Eye (tissue), 1 donor: ENCODE results near the gene KIF13A.
"Not testable (repeated sequence)": the region's sequence is repeated elsewhere in the genome, so short reads cannot be mapped to it uniquely, and the experiment has no call there.

Experiments
- DNase-seq: peaks from one replicate; pipeline ENCODE4 v3.0.0-alpha.2; 2015

The KIF13A gene

DNA sequence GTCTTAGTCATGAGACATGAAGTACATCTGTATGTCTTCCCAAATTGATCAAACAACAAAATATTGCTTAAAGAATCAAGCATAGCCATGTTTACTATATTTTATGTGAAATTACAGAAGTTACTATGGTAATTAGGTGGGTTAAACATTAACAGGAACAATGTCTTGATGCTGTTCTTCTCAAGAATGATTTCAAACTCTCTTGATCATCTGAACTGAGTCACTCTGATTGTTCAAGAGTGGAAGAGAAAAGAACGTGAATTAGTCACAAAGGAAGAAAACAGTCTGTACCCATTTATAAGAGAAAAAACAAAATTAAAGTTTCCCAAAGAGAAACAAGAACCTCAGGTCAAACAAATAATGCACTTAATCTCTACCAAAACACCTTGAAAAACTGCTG is 218.6 kb downstream of the KIF13A start:
- no peak for DNase-seq

DNA sequence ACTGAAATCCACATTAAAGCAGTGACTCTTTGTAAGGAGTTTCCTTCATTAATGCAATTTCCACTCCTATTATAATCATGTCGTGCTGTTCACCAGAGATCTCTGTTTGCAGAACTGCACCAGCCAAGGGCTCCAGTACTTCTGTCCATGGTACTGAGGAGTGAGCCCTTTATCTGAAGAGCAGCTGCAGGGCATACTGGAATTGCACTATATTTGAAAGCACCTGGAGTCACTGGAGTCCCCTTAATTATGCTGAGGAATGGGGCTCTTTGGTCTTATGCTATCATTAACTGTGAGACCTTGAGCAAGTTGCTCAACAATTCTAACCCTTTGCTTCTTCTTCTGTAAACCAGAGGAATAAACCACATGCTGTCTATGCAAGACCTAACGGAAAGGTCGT is 219.0 kb downstream of the KIF13A start:
- DNase-seq: peak; percentile 21

DNA sequence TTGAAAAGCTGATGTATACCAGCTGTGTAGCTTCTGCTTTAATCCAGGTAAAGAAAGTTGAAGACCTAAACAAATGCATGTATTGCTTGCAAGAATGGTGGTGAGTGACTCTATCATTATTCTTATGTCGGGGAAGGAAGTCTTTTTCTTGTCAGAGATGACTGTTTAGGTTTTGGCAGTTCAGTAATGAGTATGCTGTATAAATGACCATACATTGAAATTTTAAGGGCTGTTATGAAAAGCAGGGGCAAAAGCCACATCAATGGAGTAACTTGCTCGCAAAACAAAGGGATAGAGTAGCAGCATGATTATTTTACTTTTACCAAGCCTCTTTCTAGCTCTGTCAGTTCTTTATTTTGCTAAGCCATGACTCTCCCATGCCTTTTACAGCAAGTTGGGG is 224.8 kb downstream of the KIF13A start:
- DNase-seq: no peak

DNA sequence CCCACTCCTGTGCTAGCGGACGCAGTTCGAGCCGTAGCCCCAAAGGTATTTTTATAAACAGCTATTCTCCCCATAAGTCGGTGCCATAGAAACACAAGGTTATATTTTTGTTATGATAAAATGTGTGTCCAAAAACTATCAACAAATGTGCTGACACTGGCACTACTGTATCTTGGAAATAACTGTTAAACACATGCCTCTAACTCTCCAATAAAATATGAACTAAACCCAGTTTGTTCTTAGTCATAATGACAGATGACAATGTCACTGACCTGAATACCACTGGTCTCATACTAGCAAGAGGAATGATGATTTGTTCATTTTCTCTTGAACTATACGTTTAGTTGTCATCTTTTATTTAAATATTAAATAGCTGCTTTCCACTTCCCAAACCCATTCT is 229.3 kb downstream of the KIF13A start:
- no peak for DNase-seq

DNA sequence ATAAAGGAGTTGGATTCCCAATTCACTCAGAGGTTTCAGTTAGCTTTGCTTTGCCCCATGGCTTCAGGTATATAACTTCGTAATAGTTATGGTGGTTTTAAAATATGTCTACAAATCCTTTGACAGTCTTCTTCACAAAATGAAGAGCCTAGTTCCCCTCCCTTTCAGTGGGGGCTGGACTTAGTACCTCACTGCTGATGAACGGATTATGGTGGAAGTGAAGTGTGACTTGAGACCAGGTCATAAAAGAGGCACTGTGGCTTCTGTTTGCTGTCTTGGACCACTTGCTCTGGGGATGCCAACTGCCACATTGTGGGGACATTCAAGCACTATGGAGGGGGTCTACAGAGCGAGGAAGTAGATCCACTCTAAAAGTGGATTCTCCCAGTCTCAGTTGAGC is 233.2 kb downstream of the KIF13A start:
- no peak for DNase-seq

DNA sequence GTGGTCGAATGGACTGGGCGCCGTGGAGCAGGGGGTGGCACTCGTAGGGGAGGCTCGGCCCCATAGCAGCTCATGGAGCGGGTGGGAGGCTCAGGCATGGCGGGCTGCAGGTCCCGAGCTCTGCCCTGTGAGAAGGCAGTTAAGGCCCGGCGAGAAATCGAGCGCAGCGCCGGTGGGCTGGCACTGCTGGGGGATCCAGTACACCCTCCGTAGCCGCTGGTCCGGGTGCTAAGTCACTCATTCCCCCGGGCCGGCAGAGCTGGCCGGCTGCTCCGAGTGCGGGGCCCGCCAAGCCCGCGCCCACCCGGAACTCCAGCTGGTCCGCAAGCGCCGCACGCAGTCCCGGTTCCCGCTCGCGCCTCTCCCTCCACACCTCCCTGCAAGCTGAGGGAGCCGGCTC is 242.1 kb downstream of the KIF13A start:
- not testable (repeated sequence) for DNase-seq

DNA sequence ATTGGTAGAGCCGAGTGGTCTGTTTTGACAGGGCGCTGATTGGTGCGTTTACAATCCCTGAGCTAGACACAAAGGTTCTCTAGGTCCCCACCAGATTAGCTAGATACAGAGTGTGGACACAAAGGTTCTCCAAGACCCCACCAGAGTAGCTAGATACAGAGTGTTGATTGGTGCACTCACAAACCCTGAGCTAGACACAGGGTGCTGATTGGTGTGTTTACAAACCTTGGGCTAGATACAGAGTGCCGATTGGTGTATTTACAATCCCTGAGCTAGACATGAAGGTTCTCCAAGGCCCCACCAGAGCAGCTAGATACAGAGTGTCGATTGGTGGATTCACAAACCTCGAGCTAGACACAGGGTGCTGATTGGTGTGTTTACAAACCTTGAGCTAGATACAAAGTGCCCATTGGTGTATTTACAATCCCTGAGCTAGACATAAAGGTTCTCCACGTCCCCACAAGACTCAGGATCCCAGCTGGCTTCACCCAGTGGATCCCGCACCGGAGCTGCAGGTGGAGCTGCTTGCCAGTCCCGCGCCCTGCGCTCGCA is 242.6 kb downstream of the KIF13A start:
- DNase-seq: not testable (repeated sequence)

DNA sequence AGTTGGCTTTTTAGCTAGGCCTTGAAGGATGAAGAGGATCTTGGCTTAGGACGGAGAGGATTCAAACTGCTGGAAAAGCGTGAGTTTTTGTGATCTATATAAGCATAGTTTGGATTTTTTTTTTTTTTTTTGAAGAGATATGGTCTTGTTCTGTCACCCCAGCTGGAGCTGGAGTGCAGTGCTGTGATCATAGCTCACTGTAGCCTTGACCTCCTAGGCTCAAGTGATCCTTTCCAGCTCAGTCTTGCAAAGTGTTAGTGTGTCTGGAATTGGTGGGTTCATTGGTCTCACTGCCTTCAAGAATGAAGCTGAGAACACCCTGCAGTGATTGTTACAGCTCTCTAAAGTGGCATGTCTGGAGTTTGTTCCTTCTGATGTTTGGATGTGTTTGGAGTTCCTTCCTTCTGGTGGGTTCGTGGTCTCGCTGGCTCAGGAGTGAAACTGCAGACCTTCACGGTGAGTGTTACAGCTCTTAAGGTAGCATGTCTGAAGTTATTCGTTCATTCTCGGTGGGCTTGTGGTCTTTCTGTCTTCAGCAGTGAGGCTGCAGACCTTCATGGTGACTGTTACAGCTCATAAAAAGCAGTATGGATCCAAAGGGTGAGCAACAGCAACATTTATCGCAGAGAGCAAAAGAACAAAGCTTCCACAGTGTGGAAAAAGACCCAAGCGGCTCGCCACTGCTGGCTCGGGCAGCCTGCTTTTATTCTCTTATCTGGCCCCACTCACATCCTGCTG is 243.2 kb downstream of the KIF13A start:
- no peak for DNase-seq

DNA sequence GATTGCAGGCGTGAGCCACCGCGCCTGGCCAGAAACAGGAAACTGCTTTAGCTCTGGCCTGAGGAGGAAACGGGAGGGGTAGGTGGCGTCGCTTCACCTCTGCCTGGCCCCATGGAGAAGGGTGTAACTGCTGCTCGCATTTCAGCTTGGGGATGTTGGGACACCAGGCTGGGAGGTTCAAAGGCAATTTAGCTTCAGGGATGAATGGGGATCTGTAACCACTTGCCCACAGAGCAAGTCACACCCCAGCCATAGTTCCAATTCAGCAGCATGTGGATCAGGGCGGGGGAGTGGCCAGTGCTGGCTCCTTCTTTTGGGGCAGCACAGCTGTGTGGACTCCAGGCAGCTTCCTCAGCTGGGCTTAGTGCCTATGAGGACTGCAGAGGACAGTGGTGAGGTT is 245.9 kb downstream of the KIF13A start:
- DNase-seq: no peak

DNA sequence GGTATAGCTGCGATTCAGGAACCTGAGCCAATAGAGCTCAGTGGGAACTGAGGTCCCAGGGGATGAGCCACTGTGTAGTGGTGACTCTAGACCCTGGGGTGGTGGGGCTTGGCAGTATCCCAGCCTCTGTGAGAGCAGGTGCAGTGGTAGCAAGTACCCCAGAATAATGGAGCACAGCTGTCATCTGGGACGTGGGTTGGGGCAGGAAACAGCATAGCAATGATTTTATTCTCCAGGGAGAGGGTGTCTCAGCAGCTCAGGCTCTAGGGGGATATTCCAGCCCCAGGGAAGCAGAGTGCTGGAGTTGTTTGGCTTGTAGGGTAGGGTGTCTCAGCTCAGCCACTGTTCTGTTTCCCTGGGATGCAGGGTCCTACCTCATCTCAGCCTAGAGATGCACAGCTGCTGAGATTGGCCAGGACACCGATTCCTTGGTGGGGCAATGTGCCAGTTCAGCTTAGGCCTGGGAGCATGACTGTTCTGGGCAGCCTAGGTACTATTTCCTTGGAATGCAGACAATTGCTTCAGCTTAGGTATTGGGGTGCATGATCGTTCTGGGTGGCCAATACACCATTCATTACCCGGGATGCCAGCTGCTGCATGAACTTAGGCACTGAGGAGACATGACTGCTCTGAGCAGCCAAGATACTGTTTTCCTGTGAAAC is 246.7 kb downstream of the KIF13A start:
- DNase-seq: no peak

DNA sequence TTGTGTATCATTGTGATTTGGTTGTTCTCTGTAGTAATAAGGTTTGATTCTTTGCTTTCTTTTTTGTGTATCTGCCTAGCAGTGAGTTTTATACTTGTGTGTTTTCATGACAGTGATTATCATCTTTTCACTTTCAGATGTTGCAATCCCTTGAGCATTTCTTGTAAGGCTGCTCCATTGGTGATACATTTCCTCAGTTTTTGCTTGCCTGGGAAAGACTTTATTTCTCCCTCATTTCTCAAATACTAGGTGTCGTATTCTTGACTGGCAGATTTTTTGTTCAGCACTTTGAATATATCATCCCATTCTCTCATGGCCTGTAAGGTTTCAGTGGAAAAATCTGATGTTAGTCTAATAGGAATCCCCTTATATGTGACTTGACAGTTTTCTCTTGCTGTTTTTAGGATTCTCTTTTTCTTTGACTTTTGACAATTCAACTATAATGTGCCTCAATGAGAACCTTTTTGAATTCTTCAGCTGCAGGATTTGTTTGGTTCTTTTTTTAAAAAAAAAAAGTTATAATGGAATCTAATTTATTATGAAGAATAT is 249.7 kb downstream of the KIF13A start:
- no peak for DNase-seq

DNA sequence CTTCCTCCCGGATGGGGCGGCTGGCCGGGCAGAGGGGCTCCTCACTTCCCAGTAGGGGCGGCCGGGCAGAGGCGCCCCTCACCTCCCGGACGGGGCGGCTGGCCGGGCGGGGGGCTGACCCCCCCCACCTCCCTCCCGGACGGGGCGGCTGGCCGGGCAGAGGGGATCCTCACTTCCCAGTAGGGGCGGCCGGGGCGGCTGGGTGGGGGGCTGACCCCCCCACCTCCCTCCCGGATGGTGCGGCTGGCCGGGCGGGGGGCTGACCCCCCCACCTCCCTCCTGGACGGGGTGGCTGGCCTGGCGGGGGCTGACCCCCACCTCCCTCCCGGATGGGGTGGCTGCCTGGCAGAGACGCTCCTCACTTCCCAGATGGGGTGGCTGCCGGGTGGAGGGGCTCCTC is 252.1 kb downstream of the KIF13A start:
- not testable (repeated sequence) for DNase-seq

DNA sequence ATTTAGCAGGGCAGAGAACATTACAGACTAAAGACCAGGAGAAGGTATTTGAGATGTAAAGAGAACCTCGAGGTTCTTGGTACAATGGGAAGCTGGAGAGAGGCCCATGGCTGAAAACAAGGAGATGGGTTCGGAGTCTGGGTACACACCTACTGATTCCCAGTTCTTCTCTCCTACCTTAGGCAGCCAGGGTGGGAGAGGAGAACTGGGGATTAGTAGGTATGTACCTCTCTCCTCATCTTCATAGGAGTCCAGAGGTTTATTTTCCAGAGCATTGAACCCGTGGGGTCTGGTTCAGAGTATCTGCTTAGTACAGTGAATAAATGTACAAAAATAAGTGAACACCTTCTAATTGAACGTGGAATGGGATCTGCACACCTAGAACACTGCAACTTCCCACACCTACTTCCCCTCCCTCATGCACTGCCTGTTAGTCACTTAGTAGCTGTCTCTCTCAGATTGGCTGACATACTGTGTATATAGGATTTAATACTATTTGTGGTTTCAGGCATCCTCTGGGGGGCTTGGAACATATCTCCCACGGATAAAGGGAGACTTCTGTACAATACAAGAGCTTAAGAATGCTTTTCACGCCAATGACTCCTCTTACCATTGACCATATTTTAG is 257.2 kb downstream of the KIF13A start:
- DNase-seq: no peak

DNA sequence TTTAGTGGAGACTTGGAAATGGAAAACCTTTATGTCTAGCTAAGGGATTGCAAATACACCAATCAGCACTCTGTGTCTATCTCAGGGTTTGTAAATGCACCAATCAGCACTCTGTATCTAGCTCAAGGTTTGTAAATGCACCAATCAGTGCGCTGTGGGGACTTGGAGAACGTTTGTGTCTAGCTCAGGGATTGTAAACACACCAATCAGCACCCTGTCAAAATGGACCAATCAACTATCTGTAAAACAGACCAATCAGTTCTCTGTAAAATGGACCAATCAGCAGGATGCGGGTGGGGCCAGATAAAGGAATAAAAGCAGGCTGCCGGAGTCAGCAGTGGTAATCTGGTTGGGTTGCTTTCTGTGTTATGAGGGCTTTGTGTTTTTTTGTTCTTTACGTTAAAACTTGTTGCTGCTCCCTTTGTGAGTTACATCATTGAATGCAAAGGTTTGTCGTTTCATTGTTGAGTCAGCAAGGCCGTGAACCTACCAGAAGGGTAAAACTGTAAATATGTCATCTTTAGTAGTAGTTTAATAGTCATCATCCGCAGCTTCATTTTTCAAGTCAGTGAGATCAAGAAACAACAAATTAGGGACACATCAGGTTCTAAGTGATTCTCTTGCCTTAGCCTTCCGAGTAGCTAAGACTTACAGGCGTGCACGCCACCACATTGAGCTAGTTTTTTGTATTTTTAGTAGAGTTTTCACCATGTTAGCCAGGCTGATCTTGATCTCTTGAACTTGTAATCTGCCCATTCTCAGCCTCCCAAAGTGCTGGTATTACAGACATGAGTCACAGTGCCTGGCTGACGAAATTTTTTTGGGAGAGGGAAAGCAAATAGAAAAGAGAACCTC is 258.0 kb downstream of the KIF13A start:
- DNase-seq: no peak

DNA sequence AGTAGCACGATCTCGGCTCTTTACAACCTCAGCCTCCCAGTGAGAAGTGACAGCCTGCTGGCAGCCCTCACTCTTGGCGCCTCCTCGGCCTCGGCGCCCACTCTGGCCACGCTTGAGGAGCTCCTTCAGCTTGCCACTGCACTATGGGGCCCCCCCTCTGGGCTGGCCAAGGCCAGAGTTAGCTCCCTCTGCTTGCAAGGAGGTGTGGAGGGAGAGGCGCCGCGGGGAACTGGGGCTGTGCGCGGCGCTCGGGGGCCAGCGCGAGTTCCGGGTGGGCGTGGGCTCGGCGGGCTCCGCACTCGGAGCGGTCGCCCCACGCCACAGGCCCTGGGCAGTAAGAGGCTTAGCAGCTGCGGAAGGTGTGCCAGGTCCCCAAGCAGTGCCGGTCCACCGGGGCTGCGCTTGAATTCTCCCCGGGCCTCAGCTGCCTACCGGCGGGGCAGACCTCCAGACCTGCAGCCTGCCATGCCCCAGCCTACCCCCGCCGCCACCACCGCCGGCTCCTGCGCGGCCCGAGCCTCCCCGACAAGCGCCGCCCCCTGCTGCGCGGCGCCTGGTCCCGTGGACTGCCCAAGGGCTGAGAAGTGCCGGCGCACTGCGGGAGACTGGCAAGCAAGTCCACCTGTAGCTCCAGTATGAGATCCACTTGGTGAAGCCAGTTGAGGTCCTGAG is 258.7 kb downstream of the KIF13A start:
- no peak for DNase-seq

DNA sequence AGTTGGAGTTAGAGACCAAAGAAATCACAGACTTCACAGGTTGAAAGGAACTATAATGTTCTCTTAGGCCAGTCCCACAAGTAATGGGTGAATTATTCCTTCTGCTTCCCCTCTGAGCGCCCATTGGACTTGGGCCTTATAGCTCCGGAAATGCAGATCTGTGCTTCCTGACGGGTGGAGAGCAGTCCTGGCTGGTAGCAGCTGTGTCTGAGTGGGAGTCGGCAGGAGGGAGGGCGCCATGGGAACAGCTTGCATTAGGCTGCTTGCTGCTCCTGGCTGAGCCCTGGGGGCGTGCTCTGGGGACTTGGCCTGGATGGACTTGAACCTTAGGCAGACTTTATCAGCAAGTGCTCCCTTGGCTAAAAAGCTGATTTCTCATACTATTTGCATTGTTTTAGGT is 262.4 kb downstream of the KIF13A start:
- DNase-seq: peak; percentile 78

DNA sequence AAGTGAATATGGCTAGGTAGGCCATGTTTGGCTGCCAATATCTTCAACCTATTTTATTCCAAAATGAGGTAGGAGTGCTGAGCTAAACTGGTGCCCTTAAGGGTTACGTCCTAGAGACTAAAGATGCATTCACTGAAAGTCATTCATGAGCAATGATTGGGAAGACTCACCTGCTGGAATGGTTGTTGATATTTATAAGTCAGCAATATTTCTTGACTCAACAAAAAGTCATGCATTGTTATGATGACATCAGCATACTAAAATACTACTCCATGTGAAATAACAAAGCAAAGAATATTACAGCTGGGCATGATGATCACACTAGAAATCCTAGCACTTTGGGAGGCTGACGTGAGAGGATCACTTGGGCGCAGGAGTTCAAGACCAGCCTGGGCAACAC is 263.1 kb downstream of the KIF13A start:
- DNase-seq: no peak

DNA sequence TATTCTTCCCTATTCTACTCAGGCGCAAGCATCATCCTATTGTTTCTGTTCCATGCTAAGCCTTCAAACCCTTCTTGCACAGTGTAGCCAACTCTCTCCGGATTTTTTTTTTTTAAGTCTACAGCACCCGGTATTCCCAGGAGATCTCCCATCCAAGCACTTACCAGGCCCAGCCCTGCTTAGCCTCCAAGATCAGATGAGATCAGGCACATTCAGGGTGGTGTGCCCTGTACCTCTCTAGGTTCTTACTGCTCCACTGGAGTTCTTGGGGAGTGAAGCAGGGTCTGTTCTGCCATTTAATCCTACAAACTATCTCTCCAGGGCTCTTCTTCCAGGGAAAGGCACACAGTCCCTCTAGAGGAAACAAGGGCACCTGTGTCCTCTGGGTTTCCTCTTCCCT is 265.8 kb downstream of the KIF13A start:
- DNase-seq: no peak

DNA sequence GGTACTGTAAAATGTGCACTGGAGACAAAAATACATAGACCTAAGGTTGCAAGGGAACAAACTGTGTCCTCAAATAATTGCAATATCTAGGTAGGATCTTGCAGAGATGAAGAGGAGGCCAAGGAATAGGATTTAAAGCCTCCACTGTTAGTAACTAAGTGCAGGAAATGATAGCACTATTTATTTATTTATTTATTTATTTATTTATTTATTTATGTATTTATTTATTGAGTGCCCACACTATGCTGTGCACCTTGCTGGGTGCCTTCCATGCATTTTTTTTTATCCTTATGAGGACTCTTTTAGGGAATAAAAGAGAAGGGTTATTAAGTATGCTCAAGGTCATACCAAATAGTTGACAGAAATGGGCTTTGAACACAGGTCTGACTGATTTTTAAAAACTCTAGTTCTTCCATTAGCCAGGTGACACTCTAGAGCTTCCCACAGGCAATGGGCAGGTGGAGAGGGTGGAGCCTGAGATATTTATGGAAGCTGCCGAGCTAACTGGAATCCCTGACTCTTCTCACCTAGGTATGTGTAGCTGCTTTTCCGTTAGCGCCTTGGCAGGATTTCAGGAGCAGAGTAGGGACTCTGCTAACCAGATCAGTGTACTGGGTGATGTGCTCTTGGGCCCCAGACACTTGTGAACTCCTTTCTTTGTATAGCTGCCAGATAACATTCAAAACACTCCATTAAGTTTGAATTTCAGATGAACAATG is 268.0 kb downstream of the KIF13A start:
- DNase-seq: no peak

DNA sequence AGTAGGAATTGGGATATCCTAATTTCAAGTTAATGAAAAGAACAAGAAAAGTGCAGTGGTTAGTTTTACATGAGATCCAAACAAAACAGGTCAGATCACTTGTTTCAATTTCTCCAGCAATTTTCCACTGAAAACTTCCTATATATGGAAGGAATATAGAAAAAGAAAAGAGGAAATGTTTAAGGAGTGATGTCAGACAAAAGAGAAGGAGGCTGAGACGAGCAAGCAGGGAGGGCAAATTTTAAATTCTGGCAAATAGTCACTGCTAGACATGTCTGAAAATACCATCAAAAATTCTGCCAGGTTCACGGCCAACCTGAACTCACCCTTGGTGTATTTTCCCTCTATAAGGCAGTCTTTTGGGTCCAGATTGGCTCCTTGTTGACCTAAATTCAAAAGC is 271.2 kb downstream of the KIF13A start:
- no peak for DNase-seq
